ENCODE data around the gene SH3BP2.
A peak's percentile ranks its signal among the peaks of the same experiment; 100 is the strongest.

SH3BP2 gene

GRCh38 chr4:2789351-2789750 lies 3.5 kb upstream of the SH3BP2 start:
- H3F3A ChIP-seq (ENCODE audit: low read depth), result no peaks in the 10 kb centered on the region
- H3K9me2 ChIP-seq (replicated peaks; ENCODE audit: low read depth, low read length), result no peaks in the 10 kb centered on the region
- H3K4me3 ChIP-seq (ENCODE audit: low read length, poor library complexity, severe bottlenecking), result no peak overlapping the region
- H3K27me3 ChIP-seq (ENCODE audit: insufficient read depth, low read length, poor library complexity, severe bottlenecking), result no peaks in the 10 kb centered on the region
- peaks cover 30% of the 10 kb centered on the region for H3K4me1 ChIP-seq (ENCODE audit: insufficient read depth, low read length, poor library complexity, severe bottlenecking)
- no peaks in the 10 kb centered on the region for H3K9me3 ChIP-seq (ENCODE audit: insufficient read depth, low read depth, low read length)
- no peak overlapping the region for H3K4me2 ChIP-seq (ENCODE audit: low read depth, low read length, poor library complexity, severe bottlenecking)
- no peak overlapping the region for H2AFZ ChIP-seq (ENCODE audit: low read length)
- no peaks in the 10 kb centered on the region for H4K20me1 ChIP-seq (ENCODE audit: insufficient read depth, low read length, poor library complexity, severe bottlenecking)
- no peaks in the 10 kb centered on the region for H3K36me3 ChIP-seq (ENCODE audit: insufficient read depth, low read length)
- no peaks in the 10 kb centered on the region for H3K79me2 ChIP-seq (ENCODE audit: insufficient read depth, low read length)
- TF ChIP-seq EZH2phosphoT487 (IDR thresholded peaks at IDR 0.05; ENCODE audit: borderline replicate concordance), result no peak
- H3K9ac ChIP-seq (ENCODE audit: low read depth, low read length, poor library complexity, severe bottlenecking), result no peak overlapping the region

GRCh38 chr4:2789793-2790582 lies 2.9 kb upstream of the SH3BP2 start:
- Histone ChIP-seq H3K79me2 (ENCODE audit: insufficient read depth, low read length) (no peaks in the 10 kb centered on the region), H3K9me2 (replicated peaks; ENCODE audit: low read depth, low read length) (no peaks in the 10 kb centered on the region), H3K4me2 (ENCODE audit: low read depth, low read length, poor library complexity, severe bottlenecking) (no peak overlapping the region), H3K36me3 (ENCODE audit: insufficient read depth, low read length) (no peaks in the 10 kb centered on the region), H2AFZ (ENCODE audit: low read length) (no peak overlapping the region), H3F3A (ENCODE audit: low read depth) (no peaks in the 10 kb centered on the region), H3K4me1 (ENCODE audit: insufficient read depth, low read length, poor library complexity, severe bottlenecking) (peaks cover 36% of the 10 kb centered on the region), H3K27me3 (ENCODE audit: insufficient read depth, low read length, poor library complexity, severe bottlenecking) (no peaks in the 10 kb centered on the region), H3K9me3 (ENCODE audit: insufficient read depth, low read depth, low read length) (no peaks in the 10 kb centered on the region), H3K4me3 (ENCODE audit: low read length, poor library complexity, severe bottlenecking) (no peak overlapping the region), H4K20me1 (ENCODE audit: insufficient read depth, low read length, poor library complexity, severe bottlenecking) (no peaks in the 10 kb centered on the region), H3K9ac (ENCODE audit: low read depth, low read length, poor library complexity, severe bottlenecking) (no peak overlapping the region)
- TF ChIP-seq CTCF (conservative IDR thresholded peaks at IDR 0.05; ENCODE audit: low read length) (no peak), EZH2phosphoT487 (IDR thresholded peaks at IDR 0.05; ENCODE audit: borderline replicate concordance) (no peak)

- Histone ChIP-seq H3K4me2 (ENCODE audit: low read depth, low read length, poor library complexity, severe bottlenecking) (peak overlapping the region; percentile 30), H3F3A (ENCODE audit: low read depth) (no peaks in the 10 kb centered on the region), H2AFZ (ENCODE audit: low read length) (peak overlapping the region; percentile 4; the same call in 1 of the 2 replicates), H3K9me2 (replicated peaks; ENCODE audit: low read depth, low read length) (no peaks in the 10 kb centered on the region), H3K4me1 (ENCODE audit: insufficient read depth, low read length, poor library complexity, severe bottlenecking) (peaks cover 28% of the 10 kb centered on the region), H3K4me3 (ENCODE audit: low read length, poor library complexity, severe bottlenecking) (no peak overlapping the region), H4K20me1 (ENCODE audit: insufficient read depth, low read length, poor library complexity, severe bottlenecking) (no peaks in the 10 kb centered on the region), H3K9me3 (ENCODE audit: insufficient read depth, low read depth, low read length) (no peaks in the 10 kb centered on the region), H3K9ac (ENCODE audit: low read depth, low read length, poor library complexity, severe bottlenecking) (peak overlapping the region; percentile 40), H3K27me3 (ENCODE audit: insufficient read depth, low read length, poor library complexity, severe bottlenecking) (no peaks in the 10 kb centered on the region), H3K79me2 (ENCODE audit: insufficient read depth, low read length) (no peaks in the 10 kb centered on the region), H3K36me3 (ENCODE audit: insufficient read depth, low read length) (no peaks in the 10 kb centered on the region)
- no peak for TF ChIP-seq CTCF (conservative IDR thresholded peaks at IDR 0.05; ENCODE audit: low read length)
- no peak for TF ChIP-seq EZH2phosphoT487 (IDR thresholded peaks at IDR 0.05; ENCODE audit: borderline replicate concordance)
Measured at GRCh38 chr4:2790583-2791517, 2.0 kb upstream of the SH3BP2 start.
